COLO668 (cell line): ENCODE results near the gene OPRD1.
A peak's percentile ranks its signal among the peaks of the same experiment; 100 is the strongest.

Experiments used
- DNase-seq: peaks from one replicate; lab custom pipeline; 2025; ENCODE audit not compliant: unreplicated experiment; lab: John Stamatoyannopoulos, UW

OPRD1 gene

DNA sequence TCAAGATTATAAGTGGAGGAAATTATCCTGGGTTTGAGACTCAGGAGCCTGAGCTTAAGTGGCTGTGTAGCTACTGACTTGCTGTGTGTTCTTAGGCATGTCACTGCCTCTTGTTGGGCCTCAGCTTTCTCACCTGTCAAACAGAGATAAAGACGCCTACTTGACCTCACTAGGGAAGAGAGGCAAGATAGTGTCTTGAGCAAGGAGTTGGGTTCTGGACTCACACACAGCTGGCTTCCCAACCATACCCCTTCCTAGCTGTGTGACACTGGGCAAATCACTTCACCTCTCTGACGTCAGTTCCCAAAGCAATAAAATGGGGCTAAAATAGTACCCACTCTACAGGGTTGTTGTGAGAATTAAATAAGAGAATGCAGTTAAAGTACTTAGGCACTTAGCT, 90.8 kb downstream of the OPRD1 start:
- no peak for DNase-seq

DNA sequence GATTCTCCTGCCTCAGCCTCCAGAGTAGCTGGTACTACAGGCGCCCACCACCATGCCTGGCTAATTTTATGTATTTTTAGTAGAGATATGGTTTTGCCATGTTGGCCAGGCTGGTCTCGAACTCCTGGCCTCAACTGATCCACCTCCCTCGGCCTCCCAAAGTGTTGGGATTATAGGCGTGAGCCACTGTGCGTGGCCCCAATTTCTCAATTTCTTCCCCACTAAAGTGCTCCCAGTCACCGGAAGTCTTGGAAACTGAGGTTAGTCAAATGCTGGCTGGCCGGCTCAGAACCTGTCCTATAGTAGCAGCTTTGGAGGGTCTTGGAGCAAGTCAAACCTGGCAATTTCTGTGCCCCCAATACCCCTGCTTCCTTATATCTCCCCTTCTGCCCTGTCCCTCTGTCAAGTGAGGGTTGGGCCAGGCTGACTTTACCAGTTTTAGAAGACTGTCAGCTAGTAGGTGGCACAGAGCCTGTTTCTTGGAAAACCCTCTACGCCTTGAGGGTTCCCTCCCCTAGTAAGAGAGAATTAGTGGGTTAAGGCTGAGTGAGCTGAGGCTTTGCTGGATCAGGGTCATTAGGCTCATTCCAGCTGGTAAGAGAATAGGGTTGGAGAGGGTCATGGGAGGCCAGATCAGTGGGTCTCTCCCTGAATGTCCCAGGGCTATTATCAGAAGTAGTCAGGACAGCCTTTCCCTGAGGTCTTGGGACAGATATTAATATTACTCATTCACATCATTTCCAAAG, 94.1 kb downstream of the OPRD1 start:
- no peak for DNase-seq

DNA sequence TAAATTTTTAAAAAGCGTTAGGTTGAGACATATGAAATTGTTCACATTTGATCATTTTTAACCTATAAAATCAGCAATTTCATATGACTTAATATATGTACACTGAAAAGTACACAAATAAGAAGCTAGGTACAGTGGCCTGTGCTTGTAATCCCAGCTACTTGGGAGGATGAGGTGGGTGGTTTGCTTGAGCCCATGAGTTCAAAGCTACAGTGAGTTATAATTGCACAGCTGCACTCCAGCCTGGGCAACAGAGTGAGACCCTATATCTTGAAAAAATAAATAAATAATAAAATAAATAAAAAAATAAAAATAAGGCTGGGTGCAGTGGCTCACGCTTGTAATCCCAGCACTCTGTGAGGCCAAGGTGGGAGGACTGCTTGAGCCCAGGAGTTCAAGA, 97.2 kb downstream of the OPRD1 start:
- DNase-seq = no peak

DNA sequence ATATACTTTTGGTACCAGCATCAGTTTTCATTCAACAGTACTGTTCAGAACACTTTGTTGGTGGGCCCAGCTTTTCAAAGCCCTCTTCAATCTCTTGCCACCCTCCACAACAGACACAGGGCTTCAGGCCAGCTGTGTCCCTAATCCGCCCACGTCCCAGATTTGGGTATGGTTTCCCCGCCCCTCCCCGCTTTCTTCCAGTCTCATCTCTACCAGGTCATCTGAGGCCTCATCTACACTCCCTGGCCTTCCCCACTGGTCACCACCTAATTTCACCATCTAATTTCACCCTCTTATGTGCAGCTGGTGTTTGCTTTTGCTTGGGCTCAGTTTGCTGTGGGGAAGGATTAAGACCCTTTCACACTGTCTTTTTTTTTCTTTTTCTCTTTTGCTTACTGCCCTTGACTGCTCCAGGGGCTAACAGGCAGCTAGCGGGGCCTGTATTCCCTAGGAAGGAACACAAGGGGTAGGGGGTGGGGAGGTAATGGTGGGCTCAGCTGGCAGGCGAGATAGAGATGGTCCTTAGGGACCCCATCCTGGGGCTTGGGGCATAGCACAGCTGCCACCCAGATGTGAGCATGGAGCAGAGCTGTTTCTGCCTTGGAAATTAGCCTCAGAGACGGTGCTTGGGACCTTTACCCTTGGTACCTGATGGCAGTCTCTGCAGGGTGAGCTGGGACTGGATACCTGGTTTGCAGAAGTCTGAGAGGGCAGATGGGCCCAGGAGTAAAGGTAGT, 98.6 kb downstream of the OPRD1 start:
- DNase-seq = no peak

DNA sequence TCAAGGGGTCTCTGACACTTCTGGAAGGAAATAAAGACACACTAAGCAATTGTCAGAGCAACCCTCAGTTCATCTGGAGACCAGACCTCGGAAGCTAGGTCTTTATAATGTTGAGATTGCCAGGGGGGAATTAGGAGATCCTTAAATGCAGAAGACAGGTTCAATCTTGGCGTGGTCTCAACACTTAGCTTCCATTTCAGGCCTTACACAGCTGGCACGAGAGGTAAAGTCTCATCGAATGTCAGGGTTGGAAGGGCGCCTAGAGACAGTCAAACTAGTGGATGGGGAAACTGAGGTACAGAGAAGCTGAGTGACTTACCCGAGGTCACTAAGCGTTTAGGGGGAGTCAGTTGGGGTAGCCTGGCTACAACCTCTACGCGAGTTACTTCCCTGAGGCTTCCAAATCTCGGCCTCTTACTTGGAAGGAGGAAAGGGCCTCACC, 101.8 kb downstream of the OPRD1 start:
- no peak for DNase-seq

DNA sequence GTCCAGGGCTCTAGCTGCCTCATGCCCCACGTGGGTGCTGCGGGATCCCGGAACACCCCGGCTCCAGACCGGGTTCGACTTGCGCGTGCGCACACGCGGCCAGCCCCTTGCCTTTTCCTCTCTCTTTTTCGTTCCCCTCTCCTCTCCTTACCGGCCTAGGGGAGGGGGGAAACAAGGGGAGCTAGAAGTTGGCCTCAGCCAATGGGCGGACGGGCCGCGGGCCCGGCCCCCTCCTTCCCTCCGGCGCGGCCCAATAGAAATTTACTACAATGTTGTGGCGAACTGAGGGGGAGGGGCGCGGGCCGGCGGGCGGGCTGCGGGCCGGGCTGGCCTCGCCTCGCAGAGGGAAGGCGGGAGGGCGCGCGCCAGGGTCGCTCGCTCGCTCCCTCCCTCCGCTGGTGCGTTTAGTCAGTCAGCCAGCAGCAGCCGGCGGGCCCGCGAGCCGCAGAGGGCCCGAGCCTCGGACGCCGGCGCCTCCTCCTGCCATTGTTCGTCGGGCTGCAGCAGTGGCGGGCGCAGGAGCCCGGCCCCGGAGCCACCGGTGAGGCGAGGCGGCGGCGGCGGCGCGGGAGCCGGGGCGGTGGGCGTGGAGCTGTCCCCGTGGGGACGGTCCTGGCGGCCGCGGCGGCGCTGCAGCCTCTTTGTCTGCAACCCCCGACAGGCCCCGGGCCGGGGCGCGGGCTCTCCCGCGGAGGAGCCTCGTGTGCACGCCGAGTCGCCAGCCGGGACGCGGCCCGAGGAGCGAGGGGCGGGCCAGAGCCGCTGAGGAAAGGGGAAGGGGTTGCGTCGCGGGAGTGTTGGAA, 102.5 kb downstream of the OPRD1 start, which contains the start of gene EPB41:
TSS of gene EPB41 (plus strand) at position 342 of the 803 bp plus-strand sequence. CDS start 72,869 bp downstream, outside the sequence.
- peak; percentile 98 for DNase-seq

DNA sequence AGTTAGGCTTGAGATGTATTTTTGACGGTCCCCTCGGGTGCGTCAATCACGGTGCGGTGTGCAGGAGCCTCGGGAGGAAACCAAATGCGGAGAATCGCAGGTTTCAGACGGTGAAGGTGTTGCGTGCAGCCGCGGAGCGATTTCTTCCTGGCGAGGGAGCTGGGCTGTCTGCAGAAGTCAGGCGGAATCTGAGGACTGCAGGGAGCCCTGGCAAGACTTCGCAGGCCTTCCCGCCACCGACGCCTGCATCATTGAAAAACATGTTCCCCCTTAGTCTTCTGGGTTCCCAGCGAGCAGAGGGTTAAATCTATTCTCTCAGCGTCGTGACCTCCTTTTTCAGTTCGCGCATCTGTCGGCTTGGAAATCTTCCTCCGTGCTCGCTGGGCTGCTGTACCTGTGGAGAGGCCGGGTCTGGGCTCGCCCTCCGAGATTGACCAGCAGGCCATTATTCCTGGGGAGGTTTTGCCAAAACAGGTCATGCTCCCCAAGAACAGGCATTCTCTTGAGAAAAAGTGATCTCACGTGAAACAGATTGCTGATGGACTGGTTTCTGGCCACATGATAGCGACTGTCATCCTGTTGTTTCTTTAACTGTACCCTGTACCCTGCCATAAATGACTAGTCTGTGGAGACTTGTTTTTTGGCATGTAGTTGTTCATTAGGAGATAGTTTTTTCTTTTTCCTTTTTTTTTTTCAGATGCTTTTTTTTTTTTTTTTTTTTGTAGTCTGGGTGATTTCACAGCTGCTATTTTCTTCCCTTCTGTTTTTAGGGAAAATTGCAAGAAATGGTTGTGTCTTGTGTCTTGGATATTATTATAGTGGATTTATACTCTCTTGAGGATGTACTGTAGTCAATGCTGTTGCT, 103.3 kb downstream of the OPRD1 start:
- peak; percentile 88 for DNase-seq

DNA sequence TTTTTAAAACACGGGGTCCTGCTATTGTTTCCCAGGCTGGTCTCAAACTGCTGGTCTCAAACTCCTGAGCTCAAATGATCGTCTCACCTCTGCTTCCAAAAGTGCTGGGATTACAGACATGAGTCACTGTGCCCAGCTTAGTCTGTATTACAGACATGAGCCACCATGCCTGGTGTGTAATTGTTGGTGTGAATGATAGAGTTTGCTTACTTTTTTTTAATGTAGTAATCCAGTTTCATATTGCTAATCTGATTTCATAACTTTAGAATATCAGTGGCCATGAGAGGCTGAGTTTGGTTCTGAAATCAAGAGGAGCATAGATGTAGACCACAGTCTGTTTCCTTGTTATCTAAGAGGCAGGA, 105.8 kb downstream of the OPRD1 start:
- no peak for DNase-seq
